WTC11 (cell line): Measurements from ENCODE around the gene LY6G6F. TPM values are rescaled to one million over a fixed set of nuclear protein-coding genes. Genes with fewer than 3 reads are reported as not detected.

Source experiments
- ATAC-seq: fragments of 200-7000 bp; cut with Tn5 transposase; 2 replicates; pipeline ENCODE4 v1.10.0; 2021; ENCODE audit warnings: mild to moderate bottlenecking, moderate library complexity
- CTCF ChIA-PET: fragments of 300-600 bp; sonication (Branson Sonifier 250); formaldehyde crosslinking; loops from one replicate; lab custom pipeline; 2021; ENCODE audit warnings: antibody characterized with exemption; lab: Charles Lee
- POLR2A ChIA-PET: fragments of 350-600 bp; sonication (Branson Sonifier 250); formaldehyde crosslinking; loops from one replicate; lab custom pipeline; 2021; ENCODE audit warnings: antibody characterized with exemption; lab: Charles Lee
- DNase-seq: peaks from one replicate; pipeline ENCODE4 v3.0.0; 2021; ENCODE audit warnings: low spot score
- H3K27ac Mint-ChIP-seq: 2 replicates; pipeline ENCODE4 v1.8.0; 2021; ENCODE audit warnings: mixed read lengths
- H3K27me3 Mint-ChIP-seq: 2 replicates; pipeline ENCODE4 v1.8.0; 2021; ENCODE audit warnings: low read depth, mild to moderate bottlenecking, moderate library complexity, mixed read lengths
- H3K36me3 Mint-ChIP-seq: 2 replicates; pipeline ENCODE4 v1.8.0; 2021; ENCODE audit warnings: mixed read lengths
- H3K4me1 Mint-ChIP-seq: 2 replicates; pipeline ENCODE4 v1.8.0; 2022; ENCODE audit warnings: mixed read lengths
- H3K4me3 Mint-ChIP-seq: 2 replicates; pipeline ENCODE4 v1.8.0; 2021; ENCODE audit warnings: mild to moderate bottlenecking, moderate library complexity, mixed read lengths
- H3K9me3 Mint-ChIP-seq: 2 replicates; pipeline ENCODE4 v1.8.0; 2021; ENCODE audit warnings: mixed read lengths
- AR ChIP-seq: fragments of 250-450 bp; sonication (Bioruptor Pico); IDR thresholded peaks from 2 replicates; pipeline ENCODE4 v1.9.0; 2021; ENCODE audit warnings: mild to moderate bottlenecking
- ATF1 ChIP-seq: sonication (generic); formaldehyde crosslinking; IDR thresholded peaks from 2 replicates; pipeline ENCODE4 v1.8.1; 2023; ENCODE audit warnings: mild to moderate bottlenecking, moderate library complexity, missing genetic modification reagents
- ATF3 ChIP-seq: sonication (generic); formaldehyde crosslinking; conservative IDR thresholded peaks from 2 replicates; pipeline ENCODE4 v1.8.1; 2022; ENCODE audit warnings: mild to moderate bottlenecking, missing genetic modification reagents
- E2F5 ChIP-seq: sonication (generic); formaldehyde crosslinking; IDR thresholded peaks from 2 replicates; pipeline ENCODE4 v1.8.1; 2022; ENCODE audit warnings: mild to moderate bottlenecking, moderate library complexity, missing genetic modification reagents
- ELF4 ChIP-seq: sonication (generic); formaldehyde crosslinking; IDR thresholded peaks from 2 replicates; pipeline ENCODE4 v1.8.1; 2022; ENCODE audit warnings: low read depth, mild to moderate bottlenecking, moderate library complexity, missing genetic modification reagents
- EMX1 ChIP-seq: fragments of 250-450 bp; sonication (Bioruptor Pico); IDR thresholded peaks from 2 replicates; pipeline ENCODE4 v1.8.0; 2021; ENCODE audit warnings: mild to moderate bottlenecking
- ESRRA ChIP-seq: sonication (generic); formaldehyde crosslinking; IDR thresholded peaks from 2 replicates; pipeline ENCODE4 v1.8.1; 2022; ENCODE audit warnings: mild to moderate bottlenecking, missing genetic modification reagents, borderline replicate concordance
- FOXJ3 ChIP-seq: sonication (generic); formaldehyde crosslinking; IDR thresholded peaks from 2 replicates; pipeline ENCODE4 v1.9.0; 2021; ENCODE audit warnings: missing genetic modification reagents, mild to moderate bottlenecking, borderline replicate concordance
- PRDM15 ChIP-seq: sonication (generic); formaldehyde crosslinking; IDR thresholded peaks from 2 replicates; pipeline ENCODE4 v1.8.0; 2022; ENCODE audit warnings: missing genetic modification reagents
- PREB ChIP-seq: sonication (generic); formaldehyde crosslinking; IDR thresholded peaks from 2 replicates; pipeline ENCODE4 v1.8.1; 2022; ENCODE audit warnings: mild to moderate bottlenecking, missing genetic modification reagents, moderate library complexity, borderline replicate concordance
- PRRX2 ChIP-seq: fragments of 250-450 bp; sonication (Bioruptor Pico); IDR thresholded peaks from 2 replicates; pipeline ENCODE4 v1.8.0; 2021; ENCODE audit warnings: mild to moderate bottlenecking
- TCF7 ChIP-seq: sonication (generic); formaldehyde crosslinking; IDR thresholded peaks from 2 replicates; pipeline ENCODE4 v1.8.0; 2022; ENCODE audit warnings: mild to moderate bottlenecking, low read depth, missing genetic modification reagents, moderate library complexity
- TEAD4 ChIP-seq: sonication (generic); formaldehyde crosslinking; IDR thresholded peaks from 2 replicates; pipeline ENCODE4 v1.8.0; 2022; ENCODE audit warnings: mild to moderate bottlenecking, missing genetic modification reagents
- TP53 ChIP-seq: sonication (generic); formaldehyde crosslinking; IDR thresholded peaks from 2 replicates; pipeline ENCODE4 v1.8.1; 2023; ENCODE audit warnings: mild to moderate bottlenecking, missing genetic modification reagents
- USF1 ChIP-seq: sonication (generic); formaldehyde crosslinking; IDR thresholded peaks from 2 replicates; pipeline ENCODE4 v1.8.0; 2022; ENCODE audit warnings: mild to moderate bottlenecking, missing genetic modification reagents
- ZBTB21 ChIP-seq: sonication (generic); formaldehyde crosslinking; IDR thresholded peaks from 2 replicates; pipeline ENCODE4 v1.8.1; 2023; ENCODE audit warnings: mild to moderate bottlenecking, missing genetic modification reagents, borderline replicate concordance
- total RNA-seq: library from RNA; stranded (reverse); gene quantifications from 3 replicates; pipeline ENCODE4 v1.2.3, GENCODE V29; 2021
- TF ChIP-seq, protein P1 (sequence below): sonication (generic); formaldehyde crosslinking; IDR thresholded peaks from 2 replicates; pipeline ENCODE4 v1.8.1; 2022; ENCODE audit warnings: missing genetic modification reagents, borderline replicate concordance

The LY6G6F gene
- total RNA-seq, 1 experiment from 2014 or later: not detected

DNA sequence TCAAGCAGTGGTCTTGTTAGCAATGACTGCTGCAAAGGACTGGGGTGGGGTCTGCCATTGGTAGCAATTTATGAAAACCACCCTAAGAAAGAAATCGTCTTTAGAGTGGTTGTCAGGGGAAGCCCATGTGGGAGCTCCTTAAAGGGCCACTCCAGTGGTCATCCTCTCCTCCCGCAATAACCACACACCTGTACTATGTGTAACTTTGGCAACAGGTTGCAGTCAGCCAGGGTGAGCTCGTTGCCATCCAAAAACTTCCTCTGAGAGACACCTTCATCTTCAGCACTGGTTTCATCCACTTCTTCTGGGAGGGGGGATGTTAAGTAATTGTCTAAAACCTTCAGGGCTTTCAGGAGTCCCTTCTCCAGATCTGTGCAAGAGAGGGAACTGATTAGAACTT lies 25.4 kb downstream of the LY6G6F start:
- Mint-ChIP-seq H3K4me3 (no peak overlapping the region), H3K27ac (peak overlapping the region; percentile 23; the same call in 1 of the 2 replicates), H3K36me3 (peaks cover 29% of the 10 kb centered on the region), H3K27me3 (no peaks in the 10 kb centered on the region), H3K4me1 (peaks cover 27% of the 10 kb centered on the region), H3K9me3 (no peaks in the 10 kb centered on the region)
- ChIA-PET POLR2A (interaction anchor here (1.0 kb wide), 1 partner anchor 34 kb away, joined by 3 read pairs; no protein-coding TSS in a partner anchor), CTCF (no interaction called here)
- TF ChIP-seq ESRRA (CRISPR knock-in tag): no peak
- TF ChIP-seq PRDM15 (CRISPR knock-in tag): no peak
- TF ChIP-seq ZBTB21 (CRISPR knock-in tag): no peak
- no peak for TF ChIP-seq PRRX2 (CRISPR knock-in tag)
- TF ChIP-seq TP53: no peak
- TF ChIP-seq E2F5 (CRISPR knock-in tag): no peak
- TF ChIP-seq USF1 (CRISPR knock-in tag): no peak
- no peak for TF ChIP-seq TEAD4
- TF ChIP-seq ATF1 (CRISPR knock-in tag): no peak
- TF ChIP-seq PREB (CRISPR knock-in tag): no peak
- TF ChIP-seq EMX1 (CRISPR knock-in tag): no peak
- ATAC-seq (no peak), DNase-seq (no peak)

DNA sequence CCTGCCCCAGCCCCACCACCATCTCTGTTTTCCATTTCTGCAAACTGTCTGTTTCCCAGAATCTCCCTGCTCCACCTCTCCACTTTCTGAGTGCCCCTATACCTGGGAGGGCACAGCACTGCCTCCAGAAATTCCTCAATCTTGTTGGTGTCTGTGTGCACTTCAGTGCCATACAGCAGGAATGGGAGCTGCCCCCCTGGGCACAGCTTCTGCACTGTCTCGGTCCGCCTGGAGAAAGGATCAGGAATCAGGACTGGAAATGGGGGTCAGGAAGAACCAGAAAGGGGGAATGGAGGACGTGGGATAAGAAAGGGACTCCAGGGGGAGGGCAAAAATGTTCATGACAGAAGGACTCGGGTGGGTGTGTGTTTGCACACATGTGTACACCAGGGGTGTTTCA lies 27.1 kb downstream of the LY6G6F start:
- H3K36me3 Mint-ChIP-seq: peaks cover 27% of the 10 kb centered on the region
- no peaks in the 10 kb centered on the region for H3K9me3 Mint-ChIP-seq
- peaks cover 40% of the 10 kb centered on the region for H3K4me1 Mint-ChIP-seq
- no peak for DNase-seq
- CTCF ChIA-PET: interaction anchor here (1.5 kb wide), 2 partner anchors 36 to 189 kb away, joined by 3 to 5 read pairs; no protein-coding TSS in a partner anchor
- TF ChIP-seq PRRX2 (CRISPR knock-in tag) (no peak), ELF4 (CRISPR knock-in tag) (no peak), AR (CRISPR knock-in tag) (no peak), FOXJ3 (CRISPR knock-in tag) (no peak), TCF7 (CRISPR knock-in tag) (no peak), ATF3 (CRISPR knock-in tag) (no peak)
- TF ChIP-seq, protein P1, sequence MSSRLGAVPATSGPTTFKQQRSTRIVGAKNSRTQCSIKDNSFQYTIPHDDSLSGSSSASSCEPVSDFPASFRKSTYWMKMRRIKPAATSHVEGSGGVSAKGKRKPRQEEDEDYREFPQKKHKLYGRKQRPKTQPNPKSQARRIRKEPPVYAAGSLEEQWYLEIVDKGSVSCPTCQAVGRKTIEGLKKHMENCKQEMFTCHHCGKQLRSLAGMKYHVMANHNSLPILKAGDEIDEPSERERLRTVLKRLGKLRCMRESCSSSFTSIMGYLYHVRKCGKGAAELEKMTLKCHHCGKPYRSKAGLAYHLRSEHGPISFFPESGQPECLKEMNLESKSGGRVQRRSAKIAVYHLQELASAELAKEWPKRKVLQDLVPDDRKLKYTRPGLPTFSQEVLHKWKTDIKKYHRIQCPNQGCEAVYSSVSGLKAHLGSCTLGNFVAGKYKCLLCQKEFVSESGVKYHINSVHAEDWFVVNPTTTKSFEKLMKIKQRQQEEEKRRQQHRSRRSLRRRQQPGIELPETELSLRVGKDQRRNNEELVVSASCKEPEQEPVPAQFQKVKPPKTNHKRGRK (CRISPR knock-in tag): no peak
- TF ChIP-seq, all 79 proteins: peak for 0
- no peak overlapping the region for H3K27ac Mint-ChIP-seq
- H3K27me3 Mint-ChIP-seq: no peaks in the 10 kb centered on the region
- no peak for ATAC-seq
- POLR2A ChIA-PET: no interaction called here
- peak overlapping the region; percentile 93; the same call in 1 of the 2 replicates for H3K4me3 Mint-ChIP-seq
